ENCODE results near the gene CD164L2. TPM values are rescaled to one million over a fixed set of nuclear protein-coding genes. Genes with fewer than 3 reads are reported as not detected.

The CD164L2 gene
- total RNA-seq, 4 donors from 2014 or later: not detected

DNA sequence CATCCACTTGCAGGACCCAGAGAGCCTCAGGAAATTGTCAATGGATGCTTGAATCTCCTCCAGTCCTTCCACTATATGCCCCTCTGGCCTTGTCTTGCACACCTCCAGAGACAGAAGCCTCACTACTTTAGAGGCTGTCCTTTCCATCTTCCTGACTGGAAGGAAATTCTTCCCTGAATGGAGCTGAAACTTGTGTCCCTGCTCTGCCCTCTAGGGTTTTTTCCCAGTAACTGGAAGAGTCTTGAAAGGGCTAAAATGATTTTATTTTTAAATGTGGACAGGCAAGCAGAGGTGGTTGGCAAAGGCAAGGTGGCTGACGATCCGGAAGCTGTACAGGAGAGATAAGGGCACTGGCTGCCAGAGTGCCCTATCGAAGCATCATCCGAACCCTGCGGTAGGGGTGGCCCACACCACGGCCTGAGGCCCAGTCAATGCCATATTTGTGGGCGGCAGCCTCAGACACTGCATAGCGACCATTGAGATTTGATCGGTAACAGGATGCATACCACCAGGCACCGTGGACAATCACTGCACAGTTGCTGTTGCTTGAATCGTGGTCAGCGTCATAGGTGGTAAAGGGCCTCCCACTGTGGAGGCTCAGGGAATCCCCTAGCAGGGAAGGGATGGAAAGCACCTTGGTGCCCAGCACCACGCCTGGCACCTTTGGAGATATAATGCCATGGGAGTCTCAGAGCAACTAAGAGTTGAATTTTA is 14.1 kb downstream of the CD164L2 start:
- WGBS: 70% methylated on average over 12 of the region's 13 CpGs
- H3K27ac ChIP-seq (replicated peaks in 1 of 4): peak overlapping the region in 1 of 4 donors; percentile 6
- H3K4me3 ChIP-seq: no peak overlapping the region
- H3K36me3 ChIP-seq: peaks cover 7 to 12% (median 8%) of the 10 kb centered on the region in 4 donors
- no peak for DNase-seq (ENCODE audit: extremely low spot score)
- intact Hi-C loops (cut with DNase I): no loop called here
- H3K27me3 ChIP-seq: no peaks in the 10 kb centered on the region
- H3K9me3 ChIP-seq: no peaks in the 10 kb centered on the region
- peaks cover 33 to 43% (median 41%) of the 10 kb centered on the region in 4 donors for H3K4me1 ChIP-seq
- TF ChIP-seq CTCF (IDR thresholded peaks at IDR 0.05): peak in 1 of 3 experiments; percentile 15
- no peak for TF ChIP-seq EP300 (IDR thresholded peaks at IDR 0.05)

GRCh38 chr1:27367160-27367650 is 15.9 kb downstream of the CD164L2 start:
- Histone ChIP-seq H3K4me1 (peaks cover 37 to 49% (median 44%) of the 10 kb centered on the region in 4 donors), H3K36me3 (peaks cover 25 to 30% (median 26%) of the 10 kb centered on the region in 4 donors), H3K9me3 (no peaks in the 10 kb centered on the region), H3K4me3 (peak overlapping the region; percentile 77 to 96 (median 89)), H3K27me3 (no peaks in the 10 kb centered on the region), H3K27ac (replicated peaks in 1 of 4) (peak overlapping the region; percentile 98 to 100 (median 99))
- DNase-seq (ENCODE audit: extremely low spot score): no peak
- TF ChIP-seq CTCF (IDR thresholded peaks at IDR 0.05) (no peak), EP300 (IDR thresholded peaks at IDR 0.05) (no peak), POLR2A (IDR thresholded peaks at IDR 0.05; ENCODE audit: low read depth) (no peak), POLR2AphosphoS5 (IDR thresholded peaks at IDR 0.05) (peak in 1 of 2 donors; percentile 66)
- WGBS: 35% methylated on average over 6 of the region's 8 CpGs
- intact Hi-C loops (cut with DNase I): no loop called here

GRCh38 chr1:27366411-27367159 is 16.5 kb downstream of the CD164L2 start, which contains the start of gene MAP3K6:
MAP3K6 (minus strand) TSS chr1:27366961; CDS start chr1:27366597, 364 bp downstream.
- WGBS: 0% methylated on average over 10 of the region's 67 CpGs
- TF ChIP-seq CTCF (IDR thresholded peaks at IDR 0.05) (peak; percentile 20 to 51 (median 43)), POLR2AphosphoS5 (IDR thresholded peaks at IDR 0.05) (peak; percentile 93 to 96), EP300 (IDR thresholded peaks at IDR 0.05) (peak; percentile 52), POLR2A (IDR thresholded peaks at IDR 0.05; ENCODE audit: low read depth) (peak; percentile 88)
- Histone ChIP-seq H3K27ac (replicated peaks in 1 of 4) (peak within 1 kb of the TSS; percentile 98 to 100 (median 99)), H3K4me3 (peak within 1 kb of the TSS; percentile 77 to 96 (median 89)), H3K4me1 (peaks cover 37 to 49% (median 44%) of the 10 kb centered on the region in 4 donors), H3K9me3 (no peaks in the 10 kb centered on the region), H3K27me3 (no peaks in the 10 kb centered on the region), H3K36me3 (peaks cover 31 to 36% (median 32%) of the 10 kb centered on the region in 4 donors)
- DNase-seq (ENCODE audit: extremely low spot score): peak; percentile 98
- intact Hi-C loops (cut with DNase I): no loop called here

DNA sequence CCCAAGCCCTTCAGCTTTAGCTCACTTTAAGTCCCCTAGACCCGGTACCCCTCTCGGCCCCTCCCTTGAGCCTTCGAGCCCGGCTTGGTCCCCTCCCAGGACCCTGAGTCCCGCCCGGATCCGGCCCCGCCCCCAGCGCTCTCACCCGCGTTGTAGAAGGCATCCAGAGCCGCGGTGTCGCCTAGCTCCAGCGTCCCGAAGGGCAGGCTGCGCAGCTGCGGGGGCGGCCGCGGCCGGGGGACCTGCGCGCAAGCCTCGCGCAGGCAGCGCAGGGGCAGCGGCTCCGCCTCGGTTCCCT is 17.1 kb downstream of the CD164L2 start:
- intact Hi-C loops (cut with DNase I): no loop called here
- H3K4me1 ChIP-seq: peaks cover 37 to 51% (median 44%) of the 10 kb centered on the region in 4 donors
- DNase-seq (ENCODE audit: extremely low spot score): peak; percentile 94

More for the DNA sequence above, 17.1 kb downstream of the CD164L2 start:
- TF ChIP-seq POLR2AphosphoS5 (IDR thresholded peaks at IDR 0.05): no peak
- TF ChIP-seq EP300 (IDR thresholded peaks at IDR 0.05): no peak
- peak; percentile 17 for TF ChIP-seq POLR2A (IDR thresholded peaks at IDR 0.05; ENCODE audit: low read depth)
- 0% methylated on average over 6 of the region's 30 CpGs for WGBS
- Histone ChIP-seq H3K36me3 (peaks cover 36 to 42% (median 37%) of the 10 kb centered on the region in 4 donors), H3K9me3 (no peaks in the 10 kb centered on the region), H3K27ac (replicated peaks in 1 of 4) (peak overlapping the region; percentile 98 to 100 (median 99)), H3K27me3 (no peaks in the 10 kb centered on the region), H3K4me3 (peak overlapping the region; percentile 77 to 96 (median 89))
